Thyroid gland (tissue), 4 donors: Measurements from ENCODE around the gene WIPF1. TPM values are rescaled to one million over a fixed set of nuclear protein-coding genes. Genes with fewer than 3 reads are reported as not detected.
A peak's percentile ranks its signal among the peaks of the same experiment; 100 is the strongest.

ENCODE experiments used
- DNase-seq, 2 donors: peaks; one replicate each; pipeline ENCODE4 v3.0.0-alpha.2; 2019
- H3K27ac ChIP-seq, 3 donors: fragments of 200-600 bp; sonication (generic); 1 replicate in 2 of 3; 2 replicates in 1 of 3; pipeline ENCODE4 v1.5.1; 2016 to 2019; ENCODE audit warnings: mild to moderate bottlenecking in 1 of 3, moderate library complexity in 1 of 3
- H3K27me3 ChIP-seq: fragments of 200-600 bp; sonication (generic); one replicate; pipeline ENCODE4 v1.5.1; 2019
- H3K36me3 ChIP-seq, 2 donors: fragments of 200-600 bp; sonication (generic); one replicate each; pipeline ENCODE4 v1.5.1; 2016 to 2019
- H3K4me1 ChIP-seq, 2 donors: fragments of 200-600 bp; sonication (generic); one replicate each; pipeline ENCODE4 v1.5.1; 2017 to 2019
- H3K4me3 ChIP-seq, 3 donors: fragments of 200-600 bp; sonication (generic); replicated peaks in 1 of 3; 1 replicate in 2 of 3; 2 replicates in 1 of 3; pipeline ENCODE4 v1.5.1; 2016; ENCODE audit warnings: mild to moderate bottlenecking in 1 of 3
- H3K9me3 ChIP-seq: fragments of 200-600 bp; sonication (generic); one replicate; pipeline ENCODE4 v1.5.1; 2017
- POLR2A ChIP-seq, 2 donors: fragments of 450-650 bp; IDR thresholded peaks; one replicate each; pipeline ENCODE4 v1.6.1; 2017; ENCODE audit warnings: antibody characterized with exemption in 2 of 2, mild to moderate bottlenecking in 2 of 2, moderate library complexity in 1 of 2
- WGBS, 2 donors: methylation state at CpG; one replicate each; pipeline ENCODE4 v1.1.5; 2017; 5-methylcytosine and 5-hydroxymethylcytosine counted together
- intact Hi-C: fragments of 100-400 bp; cut with DNase I; formaldehyde crosslinking; loops from one replicate; pipeline ENCODE4 v1.15.1; 2023
- total RNA-seq, 4 donors: library from RNA; depleted of rRNA; stranded (reverse); fragments of >200 nt; gene quantifications; one replicate each; pipeline ENCODE4 v1.2.3, GENCODE V29; 2016
- TF ChIP-seq, protein P1 (sequence below), 6 experiments: fragments of 200-600 bp in 3 of 6; fragments of 450-650 bp in 3 of 6; sonication (generic) in 3 of 6; IDR thresholded peaks; one replicate each; pipeline ENCODE4 v1.5.1; 2016 to 2019; ENCODE audit warnings: antibody characterized with exemption in 6 of 6, mild to moderate bottlenecking in 2 of 6, inconsistent platforms in 1 of 6, moderate library complexity in 1 of 6

The WIPF1 gene, protein sequence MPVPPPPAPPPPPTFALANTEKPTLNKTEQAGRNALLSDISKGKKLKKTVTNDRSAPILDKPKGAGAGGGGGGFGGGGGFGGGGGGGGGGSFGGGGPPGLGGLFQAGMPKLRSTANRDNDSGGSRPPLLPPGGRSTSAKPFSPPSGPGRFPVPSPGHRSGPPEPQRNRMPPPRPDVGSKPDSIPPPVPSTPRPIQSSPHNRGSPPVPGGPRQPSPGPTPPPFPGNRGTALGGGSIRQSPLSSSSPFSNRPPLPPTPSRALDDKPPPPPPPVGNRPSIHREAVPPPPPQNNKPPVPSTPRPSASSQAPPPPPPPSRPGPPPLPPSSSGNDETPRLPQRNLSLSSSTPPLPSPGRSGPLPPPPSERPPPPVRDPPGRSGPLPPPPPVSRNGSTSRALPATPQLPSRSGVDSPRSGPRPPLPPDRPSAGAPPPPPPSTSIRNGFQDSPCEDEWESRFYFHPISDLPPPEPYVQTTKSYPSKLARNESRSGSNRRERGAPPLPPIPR
- 10 to 100 TPM; 15.2 to 32.7 (median 21.3) TPM for total RNA-seq

GRCh38 chr2:174597345-174598047 is at the start of gene WIPF1:
Gene WIPF1 (minus strand): TSS chr2:174597804. CDS start chr2:174585573, 12,231 bp downstream.
- WGBS, 2 donors: 72 to 74% methylated on average over 6 of the region's 6 CpGs
- Histone ChIP-seq H3K9me3 (no peaks in the 10 kb centered on the region), H3K4me3 (no peak within 1 kb of the TSS), H3K27ac (peak within 1 kb of the TSS in 2 of 3 donors; percentile 28 to 59), H3K36me3 (no peaks in the 10 kb centered on the region), H3K4me1 (peaks cover 5 to 8% of the 10 kb centered on the region in 2 donors), H3K27me3 (no peaks in the 10 kb centered on the region)
- intact Hi-C loops: no loop called here
- TF ChIP-seq POLR2A (IDR thresholded peaks at IDR 0.05): no peak
- TF ChIP-seq, protein P1, sequence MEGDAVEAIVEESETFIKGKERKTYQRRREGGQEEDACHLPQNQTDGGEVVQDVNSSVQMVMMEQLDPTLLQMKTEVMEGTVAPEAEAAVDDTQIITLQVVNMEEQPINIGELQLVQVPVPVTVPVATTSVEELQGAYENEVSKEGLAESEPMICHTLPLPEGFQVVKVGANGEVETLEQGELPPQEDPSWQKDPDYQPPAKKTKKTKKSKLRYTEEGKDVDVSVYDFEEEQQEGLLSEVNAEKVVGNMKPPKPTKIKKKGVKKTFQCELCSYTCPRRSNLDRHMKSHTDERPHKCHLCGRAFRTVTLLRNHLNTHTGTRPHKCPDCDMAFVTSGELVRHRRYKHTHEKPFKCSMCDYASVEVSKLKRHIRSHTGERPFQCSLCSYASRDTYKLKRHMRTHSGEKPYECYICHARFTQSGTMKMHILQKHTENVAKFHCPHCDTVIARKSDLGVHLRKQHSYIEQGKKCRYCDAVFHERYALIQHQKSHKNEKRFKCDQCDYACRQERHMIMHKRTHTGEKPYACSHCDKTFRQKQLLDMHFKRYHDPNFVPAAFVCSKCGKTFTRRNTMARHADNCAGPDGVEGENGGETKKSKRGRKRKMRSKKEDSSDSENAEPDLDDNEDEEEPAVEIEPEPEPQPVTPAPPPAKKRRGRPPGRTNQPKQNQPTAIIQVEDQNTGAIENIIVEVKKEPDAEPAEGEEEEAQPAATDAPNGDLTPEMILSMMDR (IDR thresholded peaks at IDR 0.05): no peak
- DNase-seq: no peak

- no peak for DNase-seq
- no peak overlapping the region for H3K4me3 ChIP-seq
- no peaks in the 10 kb centered on the region for H3K9me3 ChIP-seq
- no peaks in the 10 kb centered on the region for H3K36me3 ChIP-seq
- H3K27me3 ChIP-seq: no peaks in the 10 kb centered on the region
- H3K4me1 ChIP-seq: peaks cover 0 to 7% of the 10 kb centered on the region in 2 donors
- no peak overlapping the region for H3K27ac ChIP-seq
- intact Hi-C loops: no loop called here
- TF ChIP-seq, protein P1 (IDR thresholded peaks at IDR 0.05): no peak
- no peak for TF ChIP-seq POLR2A (IDR thresholded peaks at IDR 0.05)
- 90% methylated on average over 2 of the region's 2 CpGs for WGBS, 2 donors
These were observed 47.7 kb upstream of the WIPF1 start for GRCh38 chr2:174645296-174645695.

DNA sequence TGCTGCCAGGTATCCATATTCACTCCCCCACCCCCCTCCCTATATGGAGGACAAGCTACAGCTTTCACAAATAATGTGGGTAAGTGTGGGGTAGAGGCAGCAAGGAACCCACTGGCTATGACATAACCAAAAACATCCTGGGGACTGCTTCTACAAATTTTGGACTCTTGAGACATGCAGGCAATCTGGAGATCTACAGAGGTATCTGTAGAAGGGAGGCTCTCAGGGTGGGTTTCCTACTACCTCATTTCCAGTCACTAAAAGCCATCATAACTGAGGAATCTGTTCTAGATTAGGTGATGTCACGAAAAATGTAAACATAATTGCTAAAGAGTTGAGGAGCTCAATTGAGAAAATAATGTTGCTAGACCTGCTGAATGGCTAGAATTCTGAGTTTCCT is 46.8 kb upstream of the WIPF1 start:
- TF ChIP-seq, protein P1 (IDR thresholded peaks at IDR 0.05): no peak
- no peak for TF ChIP-seq POLR2A (IDR thresholded peaks at IDR 0.05)
- no peak for DNase-seq
- Histone ChIP-seq H3K27me3 (no peaks in the 10 kb centered on the region), H3K27ac (no peak overlapping the region), H3K36me3 (no peaks in the 10 kb centered on the region), H3K4me1 (no peaks in the 10 kb centered on the region), H3K9me3 (no peaks in the 10 kb centered on the region), H3K4me3 (no peak overlapping the region)
- intact Hi-C loops: no loop called here
- 100% methylated on average over 1 of the region's 1 CpG for WGBS, 2 donors

DNA sequence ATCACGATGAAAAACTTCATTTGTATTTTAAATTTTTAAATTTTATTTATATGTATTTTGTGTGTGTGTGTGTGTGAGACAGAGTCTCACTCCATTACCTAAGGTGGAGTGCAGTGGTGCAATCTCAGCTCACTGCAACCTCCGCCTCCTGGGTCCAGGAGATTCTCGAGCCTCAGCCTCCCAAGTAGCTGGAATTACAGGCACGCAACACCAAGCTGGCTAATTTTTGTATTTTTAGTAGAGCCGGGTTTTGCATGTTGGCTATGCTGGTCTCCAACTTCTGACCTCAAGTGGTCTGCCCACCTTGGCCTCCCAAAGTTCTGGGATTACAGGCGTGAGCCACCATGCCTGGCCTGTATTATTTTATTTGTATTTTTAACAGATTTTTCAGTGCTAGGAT is 45.8 kb upstream of the WIPF1 start:
- 96 to 99% methylated on average over 6 of the region's 6 CpGs for WGBS, 2 donors
- no peak for TF ChIP-seq POLR2A (IDR thresholded peaks at IDR 0.05)
- TF ChIP-seq, protein P1 (IDR thresholded peaks at IDR 0.05): no peak
- H3K4me3 ChIP-seq: no peak overlapping the region
- intact Hi-C loops: no loop called here
- H3K9me3 ChIP-seq: no peaks in the 10 kb centered on the region
- no peak for DNase-seq
- H3K36me3 ChIP-seq: no peaks in the 10 kb centered on the region
- no peaks in the 10 kb centered on the region for H3K4me1 ChIP-seq
- no peaks in the 10 kb centered on the region for H3K27me3 ChIP-seq
- H3K27ac ChIP-seq: no peak overlapping the region

GRCh38 chr2:174641168-174641567 is 43.6 kb upstream of the WIPF1 start:
- H3K9me3 ChIP-seq: no peaks in the 10 kb centered on the region
- intact Hi-C loops: no loop called here

More at GRCh38 chr2:174641168-174641567, 43.6 kb upstream of the WIPF1 start:
- no peaks in the 10 kb centered on the region for H3K4me1 ChIP-seq
- no peak overlapping the region for H3K4me3 ChIP-seq
- H3K27ac ChIP-seq: no peak overlapping the region
- 85 to 96% methylated on average over 1 of the region's 1 CpG for WGBS, 2 donors
- no peak for DNase-seq
- H3K36me3 ChIP-seq: no peaks in the 10 kb centered on the region
- no peaks in the 10 kb centered on the region for H3K27me3 ChIP-seq
- TF ChIP-seq, protein P1 (IDR thresholded peaks at IDR 0.05): no peak
- no peak for TF ChIP-seq POLR2A (IDR thresholded peaks at IDR 0.05)
